Body of pancreas (tissue), 4 donors: Measurements from ENCODE around the gene RTL3. TPM values are rescaled to one million over a fixed set of nuclear protein-coding genes. Genes with fewer than 3 reads are reported as not detected.

Source experiments
- ATAC-seq: fragments of 150-250 bp; one replicate; pipeline ENCODE4 v1.9.1; 2016
- DNase-seq, 4 donors: peaks; one replicate each; pipeline ENCODE4 v3.0.0-alpha.2; 2019
- H3K27ac ChIP-seq, 4 donors: fragments of 200-600 bp; sonication (generic); 1 replicate in 3 of 4; 2 replicates in 1 of 4; pipeline versions ENCODE4 v1.5.1 to v1.6.1; 2016 to 2019; ENCODE audit warnings: mild to moderate bottlenecking in 1 of 4, mixed read lengths in 1 of 4, moderate library complexity in 1 of 4
- H3K27me3 ChIP-seq, 2 donors: fragments of 200-600 bp; sonication (generic); one replicate each; pipeline ENCODE4 v1.6.0; 2016; ENCODE audit warnings: mild to moderate bottlenecking in 1 of 2
- H3K36me3 ChIP-seq, 2 donors: fragments of 200-600 bp; sonication (generic); replicated peaks in 1 of 2; 2 replicates each; pipeline ENCODE4 v1.5.1; 2016; ENCODE audit warnings: low read depth in 2 of 2; ENCODE audit not compliant: insufficient read depth in 1 of 2
- H3K4me1 ChIP-seq: fragments of 200-600 bp; sonication (generic); one replicate; pipeline ENCODE4 v1.6.0; 2016
- H3K4me3 ChIP-seq, 2 donors: fragments of 200-600 bp; sonication (generic); 1 replicate in 1 of 2; 2 replicates in 1 of 2; pipeline ENCODE4 v1.5.1; 2016 to 2019
- H3K9me3 ChIP-seq, 3 donors: fragments of 200-600 bp; sonication (generic); 1 replicate in 2 of 3; 2 replicates in 1 of 3; pipeline ENCODE4 v1.5.1; 2016
- CTCF ChIP-seq, 7 experiments: fragments of 450-650 bp in 4 of 7; fragments of 200-600 bp in 3 of 7; sonication (generic) in 3 of 7; IDR thresholded peaks; one replicate each; pipeline ENCODE4 v1.5.1; 2016 to 2019; ENCODE audit warnings: antibody characterized with exemption in 7 of 7
- POLR2A ChIP-seq, 3 donors: fragments of 450-650 bp; IDR thresholded peaks; one replicate each; pipeline ENCODE4 v1.6.1; 2016; ENCODE audit warnings: antibody characterized with exemption in 3 of 3, mild to moderate bottlenecking in 2 of 3
- WGBS, 2 donors: methylation state at CpG; one replicate each; pipeline ENCODE4 v1.1.5; 2017; 5-methylcytosine and 5-hydroxymethylcytosine counted together
- intact Hi-C: fragments of 100-400 bp; cut with DNase I; formaldehyde crosslinking; loops from one replicate; pipeline ENCODE4 v1.15.1; 2023
- total RNA-seq, 2 donors: library from RNA; depleted of rRNA; stranded (reverse); fragments of >200 nt; gene quantifications; one replicate each; pipeline ENCODE4 v1.1.0, GENCODE V29; 2016

Gene RTL3
- total RNA-seq, 2 donors from 2014 or later: 0.52 TPM; not detected in 1

DNA sequence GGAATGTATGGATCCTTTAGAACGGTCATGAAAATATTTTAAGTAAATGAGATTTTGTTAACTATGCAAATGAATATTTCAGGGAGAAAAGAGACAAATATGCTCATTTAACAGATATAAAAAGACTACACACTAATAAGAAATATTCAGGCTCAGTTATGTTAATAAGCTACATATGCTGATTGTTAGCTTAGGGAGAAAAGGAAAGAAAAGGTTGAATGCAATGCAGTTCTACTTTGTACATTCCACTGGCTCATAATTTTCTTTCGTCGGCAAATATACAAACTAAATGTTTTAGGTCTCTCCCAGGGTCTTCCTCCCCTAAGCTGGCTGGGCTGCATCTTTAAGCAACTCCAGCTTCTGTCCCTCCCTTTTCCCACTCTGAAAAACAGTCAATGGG lies 2.7 kb upstream of the RTL3 start:
- intact Hi-C loops: no loop called here
- 72 to 76% methylated on average over 3 of the region's 3 CpGs for WGBS, 2 donors
- TF ChIP-seq CTCF (IDR thresholded peaks at IDR 0.05) (no peak), POLR2A (IDR thresholded peaks at IDR 0.05) (no peak)
- Histone ChIP-seq H3K4me3 (no peak overlapping the region), H3K9me3 (no peaks in the 10 kb centered on the region), H3K27me3 (no peaks in the 10 kb centered on the region), H3K36me3 (no peaks in the 10 kb centered on the region), H3K27ac (no peak overlapping the region), H3K4me1 (no peaks in the 10 kb centered on the region)
- DNase-seq: no peak
- ATAC-seq: no peak

GRCh38 chrX:78659955-78660354 lies 827 bp upstream of the RTL3 start:
- H3K4me3 ChIP-seq: no peak overlapping the region

DNA sequence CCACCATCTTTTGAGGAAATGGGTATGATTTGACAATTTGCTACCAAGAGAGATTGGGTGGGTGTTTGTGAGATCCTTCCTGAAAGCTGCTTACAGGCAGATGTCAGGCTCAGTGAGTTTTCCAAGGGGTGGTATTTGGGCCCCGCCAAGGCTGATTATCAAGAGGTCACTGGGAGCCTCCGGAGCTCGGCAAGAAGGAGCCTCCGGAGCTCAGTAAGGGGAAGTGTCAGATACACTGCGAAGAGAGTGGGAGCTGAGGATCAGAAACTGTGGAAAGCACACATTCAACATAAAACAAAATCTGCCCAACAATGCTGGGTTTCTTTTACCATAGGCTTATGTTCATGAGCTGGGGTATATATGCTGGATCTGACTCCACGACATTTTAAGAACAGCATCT lies 714 bp downstream of the RTL3 start:
- intact Hi-C loops: no loop called here
- ATAC-seq (no peak), DNase-seq (no peak)
- H3K9me3 ChIP-seq: no peaks in the 10 kb centered on the region
- no peak overlapping the region for H3K27ac ChIP-seq
- no peak for TF ChIP-seq POLR2A (IDR thresholded peaks at IDR 0.05)
- TF ChIP-seq CTCF (IDR thresholded peaks at IDR 0.05): no peak
- no peaks in the 10 kb centered on the region for H3K4me1 ChIP-seq
- no peaks in the 10 kb centered on the region for H3K36me3 ChIP-seq
- WGBS, 2 donors: 59 to 92% methylated on average over 5 to 6 of the region's 6 CpGs
- H3K4me3 ChIP-seq: no peak overlapping the region
- no peaks in the 10 kb centered on the region for H3K27me3 ChIP-seq

More at GRCh38 chrX:78659955-78660354, 827 bp upstream of the RTL3 start:
- Histone ChIP-seq H3K4me1 (no peaks in the 10 kb centered on the region), H3K27ac (no peak overlapping the region), H3K36me3 (no peaks in the 10 kb centered on the region), H3K27me3 (no peaks in the 10 kb centered on the region), H3K9me3 (no peaks in the 10 kb centered on the region)
- TF ChIP-seq CTCF (IDR thresholded peaks at IDR 0.05): no peak
- no peak for TF ChIP-seq POLR2A (IDR thresholded peaks at IDR 0.05)
- DNase-seq (no peak), ATAC-seq (no peak)
- WGBS, 2 donors: 37 to 62% methylated on average over 2 of the region's 2 CpGs
- intact Hi-C loops: no loop called here

GRCh38 chrX:78655642-78656041 lies 3.5 kb downstream of the RTL3 start:
- no peak overlapping the region for H3K4me3 ChIP-seq
- H3K4me1 ChIP-seq: no peaks in the 10 kb centered on the region
- TF ChIP-seq CTCF (IDR thresholded peaks at IDR 0.05): no peak
- no peak for TF ChIP-seq POLR2A (IDR thresholded peaks at IDR 0.05)
- H3K27me3 ChIP-seq: no peaks in the 10 kb centered on the region
- ATAC-seq (no peak), DNase-seq (no peak)
- H3K27ac ChIP-seq: no peak overlapping the region
- H3K36me3 ChIP-seq: no peaks in the 10 kb centered on the region
- H3K9me3 ChIP-seq: no peaks in the 10 kb centered on the region
- intact Hi-C loops: no loop called here
- WGBS, 2 donors: 41 to 50% methylated on average over 1 of the region's 1 CpG

DNA sequence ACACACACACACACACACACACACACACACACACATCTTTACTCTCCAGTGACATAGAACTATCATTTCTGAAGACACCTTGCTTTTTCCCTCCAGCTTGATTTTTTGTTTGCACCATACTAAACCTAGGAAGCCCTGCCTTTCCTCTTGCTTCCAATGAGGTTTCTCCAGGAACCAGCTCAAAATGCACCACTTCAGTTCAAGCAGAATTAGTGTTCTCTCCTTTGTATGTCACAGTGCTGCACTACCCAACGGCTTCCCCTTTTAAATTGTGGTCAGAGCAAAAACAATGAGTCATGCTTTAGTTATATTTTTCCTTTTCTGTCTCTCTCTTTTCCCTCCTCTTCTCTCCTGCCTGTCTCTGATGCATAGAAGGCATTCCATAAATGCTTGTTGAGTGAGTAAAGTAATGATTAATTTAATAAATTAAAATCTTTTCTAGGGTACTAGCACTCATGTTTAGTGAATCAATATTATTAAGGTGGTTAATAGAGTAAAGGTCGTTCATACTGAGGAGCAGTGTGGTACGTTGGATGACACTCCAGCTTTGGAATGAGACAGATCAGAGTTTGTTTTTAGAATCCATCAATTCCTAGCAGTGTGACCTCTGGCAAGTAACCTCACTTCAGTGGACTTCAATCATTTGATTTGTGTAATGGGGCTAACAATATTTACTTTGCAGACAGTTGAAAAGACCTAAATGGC lies 5.9 kb downstream of the RTL3 start:
- H3K27ac ChIP-seq: no peak overlapping the region
- ATAC-seq (no peak), DNase-seq (peak in 1 of 4 donors; percentile 2)
- no peaks in the 10 kb centered on the region for H3K4me1 ChIP-seq
- 3 to 15% methylated on average over 3 of the region's 3 CpGs for WGBS, 2 donors
- TF ChIP-seq CTCF (IDR thresholded peaks at IDR 0.05) (no peak), POLR2A (IDR thresholded peaks at IDR 0.05) (no peak)
- H3K9me3 ChIP-seq: no peaks in the 10 kb centered on the region
- no peak overlapping the region for H3K4me3 ChIP-seq
- intact Hi-C loops: no loop called here
- H3K36me3 ChIP-seq: no peaks in the 10 kb centered on the region
- no peaks in the 10 kb centered on the region for H3K27me3 ChIP-seq
